Skeletal muscle tissue (tissue), 4 donors: ENCODE data around the gene PLSCR3. TPM values are rescaled to one million over a fixed set of nuclear protein-coding genes. Genes with fewer than 3 reads are reported as not detected.

Experiments used
- H3K27ac ChIP-seq: one replicate; pipeline ENCODE4 v1.7.0; 2013; ENCODE audit warnings: mild to moderate bottlenecking, low read depth, low read length, inconsistent platforms
- H3K27me3 ChIP-seq, 3 donors: one replicate each; pipeline ENCODE4 v1.7.0; 2013; ENCODE audit warnings: low read length in 3 of 3; ENCODE audit not compliant: control insufficient read depth in 3 of 3, insufficient read depth in 3 of 3
- H3K36me3 ChIP-seq, 3 donors: one replicate each; pipeline ENCODE4 v1.7.0; 2013; ENCODE audit warnings: low read length in 3 of 3; ENCODE audit not compliant: control insufficient read depth in 3 of 3, insufficient read depth in 3 of 3
- H3K4me1 ChIP-seq, 3 donors: one replicate each; pipeline ENCODE4 v1.7.0; 2013; ENCODE audit warnings: low read length in 3 of 3, mild to moderate bottlenecking in 3 of 3; ENCODE audit not compliant: control insufficient read depth in 3 of 3, insufficient read depth in 3 of 3
- H3K4me3 ChIP-seq, 3 donors: one replicate each; pipeline ENCODE4 v1.7.0; 2013; ENCODE audit warnings: low read length in 3 of 3
- H3K9ac ChIP-seq, 3 donors: one replicate each; pipeline ENCODE4 v1.7.0; 2013; ENCODE audit warnings: low read length in 3 of 3, mild to moderate bottlenecking in 3 of 3, moderate library complexity in 2 of 3, low read depth in 1 of 3
- H3K9me3 ChIP-seq, 3 donors: one replicate each; pipeline ENCODE4 v1.7.0; 2013; ENCODE audit warnings: low read length in 3 of 3; ENCODE audit not compliant: control insufficient read depth in 3 of 3
- total RNA-seq: library from RNA; depleted of rRNA; stranded (reverse); fragments of >200 nt; gene quantifications from one replicate; pipeline ENCODE4 v1.2.3, GENCODE V29; 2014
- donor health status: Osteomylitis.

The PLSCR3 gene
- total RNA-seq, 1 donor from 2014 or later = 10.4 TPM

GRCh38 chr17:7383742-7384488 lies 10.4 kb downstream of the PLSCR3 start:
- Histone ChIP-seq H3K27me3 (peaks cover 10 to 43% (median 29%) of the 10 kb centered on the region in 3 donors), H3K36me3 (peaks cover 4 to 6% (median 4%) of the 10 kb centered on the region in 3 donors), H3K27ac (no peak overlapping the region), H3K9me3 (no peaks in the 10 kb centered on the region), H3K9ac (peak overlapping the region in 1 of 3 donors; percentile 60), H3K4me1 (peaks cover 24 to 34% (median 27%) of the 10 kb centered on the region in 3 donors), H3K4me3 (peak overlapping the region; percentile 43 to 60 (median 48))

- Histone ChIP-seq H3K36me3 (peaks cover 0 to under 1% (median 0%) of the 10 kb centered on the region in 3 donors), H3K9ac (peak overlapping the region in 1 of 3 donors; percentile 60), H3K4me1 (peaks cover 24 to 34% (median 27%) of the 10 kb centered on the region in 3 donors), H3K27ac (no peak overlapping the region), H3K9me3 (no peaks in the 10 kb centered on the region), H3K27me3 (peaks cover 10 to 43% (median 29%) of the 10 kb centered on the region in 3 donors), H3K4me3 (peak overlapping the region; percentile 43 to 60 (median 48))
Measured at GRCh38 chr17:7383371-7383741, 11.0 kb downstream of the PLSCR3 start.

- Histone ChIP-seq H3K36me3 (no peaks in the 10 kb centered on the region), H3K27me3 (peaks cover 10 to 43% (median 29%) of the 10 kb centered on the region in 3 donors), H3K9me3 (no peaks in the 10 kb centered on the region), H3K4me1 (peaks cover 24 to 34% (median 27%) of the 10 kb centered on the region in 3 donors), H3K9ac (no peak overlapping the region), H3K27ac (no peak overlapping the region), H3K4me3 (no peak overlapping the region)
Measured at GRCh38 chr17:7382901-7383300, 11.4 kb downstream of the PLSCR3 start.

GRCh38 chr17:7380855-7381683 lies 13.3 kb downstream of the PLSCR3 start, which contains the start of gene TNK1:
TSS of gene TNK1 (plus strand) at chr17:7381089. CDS start at chr17:7382927, 1,838 bp downstream.
- peaks cover 10 to 43% (median 29%) of the 10 kb centered on the region in 3 donors for H3K27me3 ChIP-seq
- H3K4me3 ChIP-seq = peak within 1 kb of the TSS; percentile 65 to 70 (median 65)
- peaks cover 24 to 34% (median 27%) of the 10 kb centered on the region in 3 donors for H3K4me1 ChIP-seq
- peak within 1 kb of the TSS; percentile 72 to 87 (median 76) for H3K9ac ChIP-seq
- H3K9me3 ChIP-seq = no peaks in the 10 kb centered on the region
- no peaks in the 10 kb centered on the region for H3K36me3 ChIP-seq
- H3K27ac ChIP-seq = peak within 1 kb of the TSS; percentile 84

GRCh38 chr17:7380321-7380720 lies 14.0 kb downstream of the PLSCR3 start:
- Histone ChIP-seq H3K36me3 (no peaks in the 10 kb centered on the region), H3K4me1 (peaks cover 24 to 34% (median 27%) of the 10 kb centered on the region in 3 donors), H3K9ac (peak overlapping the region; percentile 72 to 87 (median 76)), H3K9me3 (no peaks in the 10 kb centered on the region), H3K27me3 (peaks cover 10 to 43% (median 29%) of the 10 kb centered on the region in 3 donors), H3K4me3 (peak overlapping the region; percentile 65 to 70 (median 65)), H3K27ac (peak overlapping the region; percentile 84)

GRCh38 chr17:7379134-7379533 lies 15.2 kb downstream of the PLSCR3 start:
- no peaks in the 10 kb centered on the region for H3K36me3 ChIP-seq
- H3K4me3 ChIP-seq = no peak overlapping the region
- H3K4me1 ChIP-seq = peaks cover 24 to 34% (median 24%) of the 10 kb centered on the region in 3 donors
- no peak overlapping the region for H3K9ac ChIP-seq
- no peak overlapping the region for H3K27ac ChIP-seq
- no peaks in the 10 kb centered on the region for H3K9me3 ChIP-seq
- H3K27me3 ChIP-seq = peaks cover 10 to 37% (median 29%) of the 10 kb centered on the region in 3 donors

GRCh38 chr17:7374353-7374752 lies 20.0 kb downstream of the PLSCR3 start:
- H3K27ac ChIP-seq = no peak overlapping the region
- no peaks in the 10 kb centered on the region for H3K4me1 ChIP-seq
- H3K36me3 ChIP-seq = no peaks in the 10 kb centered on the region
- peaks cover 0 to 2% (median 0%) of the 10 kb centered on the region in 3 donors for H3K27me3 ChIP-seq
- no peak overlapping the region for H3K4me3 ChIP-seq
- no peaks in the 10 kb centered on the region for H3K9me3 ChIP-seq
- H3K9ac ChIP-seq = no peak overlapping the region

- Histone ChIP-seq H3K27ac (no peak overlapping the region), H3K36me3 (no peaks in the 10 kb centered on the region), H3K27me3 (peaks cover 0 to 2% (median 0%) of the 10 kb centered on the region in 3 donors), H3K9me3 (no peaks in the 10 kb centered on the region), H3K9ac (no peak overlapping the region), H3K4me3 (no peak overlapping the region), H3K4me1 (no peaks in the 10 kb centered on the region)
Measured at GRCh38 chr17:7370853-7371252, 23.5 kb downstream of the PLSCR3 start.

GRCh38 chr17:7369825-7370224 lies 24.5 kb downstream of the PLSCR3 start:
- Histone ChIP-seq H3K27ac (no peak overlapping the region), H3K4me1 (no peaks in the 10 kb centered on the region), H3K9ac (no peak overlapping the region), H3K4me3 (no peak overlapping the region), H3K9me3 (no peaks in the 10 kb centered on the region), H3K27me3 (peaks cover 0 to 2% (median 0%) of the 10 kb centered on the region in 3 donors), H3K36me3 (no peaks in the 10 kb centered on the region)
